ENCODE measurements around the gene TSPAN14. TPM values are rescaled to one million over a fixed set of nuclear protein-coding genes. Genes with fewer than 3 reads are reported as not detected.

Gene TSPAN14
- total and polyA plus RNA-seq, 2 of the 8 experiments (the other 6 are each of a cell fraction or from before 2014, with no cell fraction given) = 47.4 to 57.8 TPM

DNA sequence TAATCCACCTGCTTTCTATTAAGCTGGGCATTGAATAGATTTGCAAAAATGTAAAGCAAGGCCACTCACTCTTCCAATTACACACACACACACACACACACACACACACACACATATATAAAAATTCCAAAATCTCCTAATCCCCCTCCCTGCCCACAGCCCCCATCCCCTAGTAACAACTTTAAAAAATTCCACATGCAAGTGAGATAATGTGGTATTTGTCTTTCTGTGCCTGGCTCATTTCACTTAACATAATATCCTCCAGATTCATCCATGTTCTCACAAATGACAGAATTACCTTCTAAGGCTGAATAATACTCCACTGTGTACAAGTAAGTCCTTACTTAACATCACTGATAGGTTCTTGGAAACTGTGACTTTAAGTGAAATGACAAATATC, 107.8 kb downstream of the TSPAN14 start:
- DNase-seq (ENCODE audit: low read depth in 1 of 2, low spot score in 2 of 2) (no peak), FAIRE-seq (no peak)
- no peak overlapping the region for H2BK15ac ChIP-seq (ENCODE audit: low read length)
- no peak overlapping the region for H3K23ac ChIP-seq (ENCODE audit: insufficient read length)
- no peak overlapping the region for H2BK120ac ChIP-seq (replicated peaks; ENCODE audit: low read depth, low read length)
- no peaks in the 10 kb centered on the region for H4K20me1 ChIP-seq (replicated peaks in 1 of 2; ENCODE audit: control insufficient read depth in 1 of 2, insufficient read depth in 2 of 2, low read length in 2 of 2)
- no peak overlapping the region for H3K4me3 ChIP-seq (ENCODE audit: extremely low read depth in 1 of 4, insufficient read depth in 2 of 4, low read depth in 3 of 4, low read length in 4 of 4)
- no peak overlapping the region for H3K56ac ChIP-seq (replicated peaks; ENCODE audit: insufficient read length, low read depth, low read length)
- no peaks in the 10 kb centered on the region for H3K4me1 ChIP-seq (replicated peaks in 1 of 4; ENCODE audit: control insufficient read depth in 3 of 4, insufficient read depth in 4 of 4, low read length in 3 of 4)
- H4K5ac ChIP-seq (ENCODE audit: insufficient read length, low read depth, low read length) = no peak overlapping the region
- ChIA-PET POLR2A (ENCODE audit: partially characterized antibody) (no interaction called here), CTCF (ENCODE audit: partially characterized antibody) (no interaction called here)
- no peaks in the 10 kb centered on the region for H3K36me3 ChIP-seq (ENCODE audit: control insufficient read depth in 2 of 4, insufficient read depth in 4 of 4, low read length in 3 of 4)
- no peaks in the 10 kb centered on the region for H3K23me2 ChIP-seq (ENCODE audit: low read depth, low read length)
- H4K8ac ChIP-seq (ENCODE audit: extremely low read depth, insufficient read depth, low read length) = no peak overlapping the region
- H3K9ac ChIP-seq (replicated peaks in 1 of 4; ENCODE audit: extremely low read depth in 1 of 4, low read depth in 3 of 4, low read length in 3 of 4) = no peak overlapping the region
- H2BK5ac ChIP-seq (ENCODE audit: low read depth, low read length) = no peak overlapping the region
- H3K18ac ChIP-seq (ENCODE audit: extremely low read depth, low read length) = no peak overlapping the region
- H3K4me2 ChIP-seq (ENCODE audit: insufficient read depth in 1 of 2, low read depth in 2 of 2, low read length in 2 of 2) = no peak overlapping the region
- H2BK12ac ChIP-seq (ENCODE audit: low read depth, low read length) = no peak overlapping the region
- no peaks in the 10 kb centered on the region for H3K79me2 ChIP-seq (ENCODE audit: control insufficient read depth in 1 of 2, insufficient read depth in 2 of 2, low read length in 2 of 2)
- H2AFZ ChIP-seq (ENCODE audit: low read length) = no peak overlapping the region
- H2AK5ac ChIP-seq (ENCODE audit: low read depth, low read length) = no peak overlapping the region
- H3K27ac ChIP-seq (ENCODE audit: low read depth, low read length) = no peak overlapping the region
- H3K9me3 ChIP-seq (ENCODE audit: insufficient read depth in 2 of 2, low read depth in 1 of 2, low read length in 1 of 2) = no peaks in the 10 kb centered on the region
- H3K27me3 ChIP-seq (replicated peaks in 1 of 4; ENCODE audit: control insufficient read depth in 3 of 4, extremely low read depth in 1 of 4, insufficient read depth in 3 of 4, low read length in 3 of 4) = no peaks in the 10 kb centered on the region
- no peaks in the 10 kb centered on the region for H3K79me1 ChIP-seq (ENCODE audit: low read depth, low read length)
- H3K14ac ChIP-seq (ENCODE audit: insufficient read length) = no peak overlapping the region
- H2BK20ac ChIP-seq (ENCODE audit: low read length) = no peak overlapping the region
- H4K91ac ChIP-seq (replicated peaks; ENCODE audit: insufficient read length, low read length) = no peak overlapping the region
- H3K4ac ChIP-seq (replicated peaks; ENCODE audit: insufficient read length, low read depth, low read length) = no peak overlapping the region
- TF ChIP-seq SIRT6 (IDR thresholded peaks at IDR 0.05; ENCODE audit: low read length) = no peak
- no peak for TF ChIP-seq SIN3A (conservative IDR thresholded peaks at IDR 0.05 in 1 of 2, IDR thresholded peaks at IDR 0.05 in 1 of 2; ENCODE audit: low read depth in 1 of 2, low read length in 2 of 2)
- no peak for TF ChIP-seq CEBPB (IDR thresholded peaks at IDR 0.05; ENCODE audit: low read depth, low read length)
- no peak for TF ChIP-seq TAF7 (optimal IDR thresholded peaks at IDR 0.05; ENCODE audit: borderline replicate concordance, low read depth, low read length)
- TF ChIP-seq SIX5 (IDR thresholded peaks at IDR 0.05; ENCODE audit: low read depth, low read length) = no peak
- TF ChIP-seq GABPA (IDR thresholded peaks at IDR 0.05; ENCODE audit: borderline replicate concordance, insufficient read depth, low read length) = no peak
- TF ChIP-seq ATF2 (IDR thresholded peaks at IDR 0.05; ENCODE audit: low read length) = no peak
- TF ChIP-seq POLR2A (IDR thresholded peaks at IDR 0.05; ENCODE audit: control extremely low read depth in 1 of 2, low read depth in 2 of 2, low read length in 2 of 2) = no peak
